H1 (cell line): ENCODE results near the gene DSCAM. TPM values are rescaled to one million over a fixed set of nuclear protein-coding genes. Genes with fewer than 3 reads are reported as not detected.

Source experiments
- CBX8 ChIP-seq: fragments of 300-800, 300-1000 bp; sonication (generic); IDR thresholded peaks from 2 replicates; pipeline ENCODE4 v1.7.1; 2016; ENCODE audit warnings: low read depth, low read length, borderline replicate concordance
- SIN3A ChIP-seq, 2 experiments: IDR thresholded peaks in 1 of 2; conservative IDR thresholded peaks in 1 of 2; 2 replicates each; pipeline ENCODE4 v1.6.1; 2011 to 2012; ENCODE audit warnings: low read length in 2 of 2, improper control_type of control experiment in 1 of 2, low read depth in 1 of 2, mild to moderate bottlenecking in 1 of 2
- SRF ChIP-seq: IDR thresholded peaks from 2 replicates; pipeline ENCODE4 v1.6.1; 2011; ENCODE audit warnings: mild to moderate bottlenecking, low read depth, low read length, moderate library complexity
- polyA plus RNA-seq, 7 experiments: library from polyadenylated mRNA; depleted of rRNA in 3 of 7; stranded (reverse) in 5 of 7; unstranded in 2 of 7; fragments of >200 nt in 5 of 7; fragments of 200-250 nt in 2 of 7; gene quantifications; 1 replicate in 5 of 7; 2 replicates in 1 of 7; 4 replicates in 1 of 7; pipeline versions ENCODE4 v1.2.1 to v1.2.3, GENCODE V29; 2011 to 2013; ENCODE audit warnings: missing spikeins in 2 of 7, mixed read lengths in 2 of 7
- total RNA-seq: library from RNA; stranded (reverse); fragmentation: NEBNext Ultra II Directional; extraction: Animal tissue kit (Norgen Biotek cat#: 25700); gene quantifications from 2 replicates; pipeline ENCODE4 v1.2.1, GENCODE V29; 2021

The DSCAM gene
- total and polyA plus RNA-seq, 2 of the 8 experiments (the other 6 are each of a cell fraction or from before 2014, with no cell fraction given): 0.02 to 0.15 TPM

GRCh38 chr21:40016667-40017066 is 830.3 kb downstream of the DSCAM start (continued):
- TF ChIP-seq SRF: no peak
- no peak for TF ChIP-seq SIN3A (conservative IDR thresholded peaks at IDR 0.05 in 1 of 2, IDR thresholded peaks at IDR 0.05 in 1 of 2; ENCODE audit: low read depth in 1 of 2, low read length in 2 of 2)
- no peak for TF ChIP-seq CBX8
